Neural cell (in vitro differentiated cells): ENCODE data around the gene SCN8A.

Experiments used
- CTCF ChIP-seq: fragments of 450-650 bp; IDR thresholded peaks from 2 replicates; pipeline ENCODE4 v1.5.1; 2014; ENCODE audit warnings: antibody characterized with exemption, mild to moderate bottlenecking, moderate library complexity; ENCODE audit not compliant: poor library complexity, severe bottlenecking
- EP300 ChIP-seq: fragments of 450-650 bp; conservative IDR thresholded peaks from 2 replicates; pipeline ENCODE4 v1.6.1; 2014; ENCODE audit warnings: antibody characterized with exemption, mild to moderate bottlenecking, moderate library complexity; ENCODE audit not compliant: poor library complexity, severe bottlenecking
- EZH2 ChIP-seq: fragments of 200-600, 300-800 bp; shearing (Covaris generic), sonication (generic); IDR thresholded peaks from 2 replicates; pipeline ENCODE4 v1.6.1; 2014; ENCODE audit warnings: antibody characterized with exemption, low read length, borderline replicate concordance, mild to moderate bottlenecking; ENCODE audit not compliant: insufficient read depth, poor library complexity, severe bottlenecking
- MXI1 ChIP-seq: fragments of 450-650 bp; conservative IDR thresholded peaks from 2 replicates; pipeline ENCODE4 v1.6.1; 2014; ENCODE audit warnings: antibody characterized with exemption, mild to moderate bottlenecking; ENCODE audit not compliant: poor library complexity, severe bottlenecking
- POLR2AphosphoS5 ChIP-seq: IDR thresholded peaks from 2 replicates; pipeline ENCODE4 v1.6.1; 2012
- RAD21 ChIP-seq: fragments of 450-650 bp; conservative IDR thresholded peaks from 2 replicates; pipeline ENCODE4 v1.6.1; 2014; ENCODE audit warnings: antibody characterized with exemption, mild to moderate bottlenecking, moderate library complexity
- TAF1 ChIP-seq: IDR thresholded peaks from 2 replicates; pipeline ENCODE4 v1.6.1; 2012; ENCODE audit warnings: low read depth
- TF ChIP-seq, protein P1 (sequence below): IDR thresholded peaks from 2 replicates; pipeline ENCODE4 v1.6.1; 2012; ENCODE audit warnings: borderline replicate concordance

GRCh38 chr12:51661836-51662235 lies 70.8 kb downstream of the SCN8A start:
- TF ChIP-seq CTCF (no peak), EP300 (no peak), EZH2 (no peak), TAF1 (no peak), POLR2AphosphoS5 (no peak), MXI1 (no peak), RAD21 (no peak)
- TF ChIP-seq, protein P1, sequence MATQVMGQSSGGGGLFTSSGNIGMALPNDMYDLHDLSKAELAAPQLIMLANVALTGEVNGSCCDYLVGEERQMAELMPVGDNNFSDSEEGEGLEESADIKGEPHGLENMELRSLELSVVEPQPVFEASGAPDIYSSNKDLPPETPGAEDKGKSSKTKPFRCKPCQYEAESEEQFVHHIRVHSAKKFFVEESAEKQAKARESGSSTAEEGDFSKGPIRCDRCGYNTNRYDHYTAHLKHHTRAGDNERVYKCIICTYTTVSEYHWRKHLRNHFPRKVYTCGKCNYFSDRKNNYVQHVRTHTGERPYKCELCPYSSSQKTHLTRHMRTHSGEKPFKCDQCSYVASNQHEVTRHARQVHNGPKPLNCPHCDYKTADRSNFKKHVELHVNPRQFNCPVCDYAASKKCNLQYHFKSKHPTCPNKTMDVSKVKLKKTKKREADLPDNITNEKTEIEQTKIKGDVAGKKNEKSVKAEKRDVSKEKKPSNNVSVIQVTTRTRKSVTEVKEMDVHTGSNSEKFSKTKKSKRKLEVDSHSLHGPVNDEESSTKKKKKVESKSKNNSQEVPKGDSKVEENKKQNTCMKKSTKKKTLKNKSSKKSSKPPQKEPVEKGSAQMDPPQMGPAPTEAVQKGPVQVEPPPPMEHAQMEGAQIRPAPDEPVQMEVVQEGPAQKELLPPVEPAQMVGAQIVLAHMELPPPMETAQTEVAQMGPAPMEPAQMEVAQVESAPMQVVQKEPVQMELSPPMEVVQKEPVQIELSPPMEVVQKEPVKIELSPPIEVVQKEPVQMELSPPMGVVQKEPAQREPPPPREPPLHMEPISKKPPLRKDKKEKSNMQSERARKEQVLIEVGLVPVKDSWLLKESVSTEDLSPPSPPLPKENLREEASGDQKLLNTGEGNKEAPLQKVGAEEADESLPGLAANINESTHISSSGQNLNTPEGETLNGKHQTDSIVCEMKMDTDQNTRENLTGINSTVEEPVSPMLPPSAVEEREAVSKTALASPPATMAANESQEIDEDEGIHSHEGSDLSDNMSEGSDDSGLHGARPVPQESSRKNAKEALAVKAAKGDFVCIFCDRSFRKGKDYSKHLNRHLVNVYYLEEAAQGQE: no peak
